HEK293 (cell line): ENCODE results near the gene FNDC10.

Experiments used
- CTCF ChIA-PET: fragments of 350-600 bp; formaldehyde crosslinking; extraction: SDS; loops from one replicate; lab custom pipeline; 2021; ENCODE audit warnings: antibody characterized with exemption; lab: Yijun Ruan, JAX
- POLR2A ChIA-PET: fragments of 300-600 bp; formaldehyde crosslinking; extraction: SDS; loops from one replicate; lab custom pipeline; 2020; ENCODE audit warnings: antibody characterized with exemption, inconsistent platforms; lab: Yijun Ruan, JAX
- H3K27ac ChIP-seq: fragments of 200-500 bp; sonication (Bioruptor generic); 2 replicates; pipeline ENCODE4 v1.5.1; 2014; ENCODE audit warnings: low read depth, low read length, control low read depth, inconsistent platforms; ENCODE audit errors: extremely low read depth
- H3K36me3 ChIP-seq, 2 experiments: fragments of 200-500 bp in 1 of 2; sonication (Bioruptor generic) in 1 of 2; 1 replicate in 1 of 2; 2 replicates in 1 of 2; pipeline ENCODE4 v1.5.1; 2014 to 2017; ENCODE audit warnings: inconsistent platforms in 2 of 2, low read length in 2 of 2; ENCODE audit not compliant: control insufficient read depth in 2 of 2, insufficient read depth in 1 of 2
- H3K4me1 ChIP-seq: fragments of 200-500 bp; sonication (Bioruptor generic); 2 replicates; pipeline ENCODE4 v1.5.1; 2014; ENCODE audit warnings: mild to moderate bottlenecking, low read length, inconsistent platforms; ENCODE audit not compliant: control insufficient read depth, insufficient read depth
- H3K4me3 ChIP-seq: 2 replicates; pipeline ENCODE4 v1.5.1; 2011; ENCODE audit warnings: low read depth, mild to moderate bottlenecking, control low read depth, low read length, moderate library complexity
- H3K9me3 ChIP-seq: fragments of 200-500 bp; sonication (Bioruptor generic); 2 replicates; pipeline ENCODE4 v1.5.1; 2014; ENCODE audit warnings: low read depth, low read length, inconsistent platforms; ENCODE audit not compliant: control insufficient read depth, insufficient read depth
- FEZF1 ChIP-seq: fragments of 450-650 bp; formaldehyde crosslinking; IDR thresholded peaks from 2 replicates; pipeline ENCODE4 v1.5.1; 2016; ENCODE audit warnings: missing biosample characterization, missing genetic modification characterization
- HOXC10 ChIP-seq: sonication (generic); formaldehyde crosslinking; IDR thresholded peaks from 2 replicates; pipeline ENCODE4 v1.8.1; 2023; ENCODE audit warnings: mild to moderate bottlenecking, missing genetic modification reagents
- INSM2 ChIP-seq: fragments of 450-650 bp; formaldehyde crosslinking; IDR thresholded peaks from 2 replicates; pipeline ENCODE4 v1.5.1; 2016; ENCODE audit warnings: missing biosample characterization, missing genetic modification characterization
- KLF1 ChIP-seq: fragments of 450-650 bp; formaldehyde crosslinking; IDR thresholded peaks from 2 replicates; pipeline ENCODE4 v1.5.1; 2016; ENCODE audit warnings: missing biosample characterization, missing genetic modification characterization
- OSR2 ChIP-seq: fragments of 450-650 bp; formaldehyde crosslinking; IDR thresholded peaks from 2 replicates; pipeline ENCODE4 v1.5.1; 2016; ENCODE audit warnings: missing biosample characterization, missing genetic modification characterization
- REST ChIP-seq: fragments of 450-650 bp; formaldehyde crosslinking; IDR thresholded peaks from 2 replicates; pipeline ENCODE4 v1.5.1; 2016; ENCODE audit warnings: missing biosample characterization, missing genetic modification characterization
- SP3 ChIP-seq: fragments of 450-650 bp; formaldehyde crosslinking; IDR thresholded peaks from 2 replicates; pipeline ENCODE4 v1.5.1; 2016; ENCODE audit warnings: missing biosample characterization, missing genetic modification characterization
- SP7 ChIP-seq: fragments of 450-650 bp; formaldehyde crosslinking; IDR thresholded peaks from 2 replicates; pipeline ENCODE4 v1.5.1; 2016; ENCODE audit warnings: missing biosample characterization, missing genetic modification characterization
- ZBTB21 ChIP-seq: fragments of 450-650 bp; formaldehyde crosslinking; IDR thresholded peaks from 2 replicates; pipeline ENCODE4 v1.5.1; 2017; ENCODE audit warnings: missing biosample characterization, missing genetic modification characterization
- ZBTB26 ChIP-seq: fragments of 450-650 bp; formaldehyde crosslinking; optimal IDR thresholded peaks from 2 replicates; pipeline ENCODE3; 2016; ENCODE audit warnings: missing biosample characterization, mild to moderate bottlenecking, missing genetic modification characterization
- ZBTB6 ChIP-seq: fragments of 450-650 bp; formaldehyde crosslinking; IDR thresholded peaks from 2 replicates; pipeline ENCODE4 v1.5.1; 2017; ENCODE audit warnings: missing biosample characterization, missing genetic modification characterization
- ZBTB8A ChIP-seq: fragments of 450-650 bp; formaldehyde crosslinking; IDR thresholded peaks from 2 replicates; pipeline ENCODE4 v1.5.1; 2016; ENCODE audit warnings: missing biosample characterization, missing genetic modification characterization
- ZFP41 ChIP-seq: fragments of 450-650 bp; formaldehyde crosslinking; IDR thresholded peaks from 2 replicates; pipeline ENCODE4 v1.5.1; 2016; ENCODE audit warnings: missing biosample characterization, missing genetic modification characterization, borderline replicate concordance
- ZNF132 ChIP-seq: fragments of 450-650 bp; formaldehyde crosslinking; IDR thresholded peaks from 2 replicates; pipeline ENCODE4 v1.5.1; 2017; ENCODE audit warnings: missing biosample characterization, missing genetic modification characterization, borderline replicate concordance
- ZNF146 ChIP-seq: fragments of 450-650 bp; formaldehyde crosslinking; IDR thresholded peaks from 2 replicates; pipeline ENCODE4 v1.5.1; 2016; ENCODE audit warnings: missing biosample characterization, missing genetic modification characterization
- ZNF223 ChIP-seq: fragments of 450-650 bp; formaldehyde crosslinking; IDR thresholded peaks from 2 replicates; pipeline ENCODE4 v1.5.1; 2016; ENCODE audit warnings: missing biosample characterization, missing genetic modification characterization
- ZNF26 ChIP-seq: fragments of 450-650 bp; formaldehyde crosslinking; IDR thresholded peaks from 2 replicates; pipeline ENCODE4 v1.5.1; 2016; ENCODE audit warnings: missing biosample characterization, missing genetic modification characterization
- ZNF292 ChIP-seq: fragments of 450-650 bp; formaldehyde crosslinking; IDR thresholded peaks from 2 replicates; pipeline ENCODE4 v1.5.1; 2016; ENCODE audit warnings: low read depth, missing biosample characterization, missing genetic modification characterization, borderline replicate concordance
- ZNF335 ChIP-seq: fragments of 450-650 bp; formaldehyde crosslinking; conservative IDR thresholded peaks from 2 replicates; pipeline ENCODE4 v1.5.1; 2016; ENCODE audit warnings: missing biosample characterization, missing genetic modification characterization
- ZNF398 ChIP-seq: fragments of 450-650 bp; formaldehyde crosslinking; IDR thresholded peaks from 2 replicates; pipeline ENCODE4 v1.5.1; 2017; ENCODE audit warnings: missing biosample characterization, missing genetic modification characterization
- ZNF529 ChIP-seq: fragments of 450-650 bp; formaldehyde crosslinking; IDR thresholded peaks from 2 replicates; pipeline ENCODE4 v1.5.1; 2017; ENCODE audit warnings: missing genetic modification characterization, missing biosample characterization; ENCODE audit not compliant: insufficient replicate concordance
- ZNF660 ChIP-seq: fragments of 450-650 bp; IDR thresholded peaks from 2 replicates; pipeline ENCODE4 v1.5.1; 2018; ENCODE audit warnings: missing biosample characterization, mild to moderate bottlenecking, missing genetic modification characterization
- ZNF843 ChIP-seq: fragments of 450-650 bp; formaldehyde crosslinking; IDR thresholded peaks from 2 replicates; pipeline ENCODE4 v1.5.1; 2016; ENCODE audit warnings: missing biosample characterization, missing genetic modification characterization

Gene FNDC10

GRCh38 chr1:1599935-1600860 lies at the start of gene FNDC10:
TSS of gene FNDC10 (minus strand) at chr1:1600135. CDS start at chr1:1600015, 120 bp downstream.
- H3K4me3 ChIP-seq = peak within 1 kb of the TSS; percentile 23
- CTCF ChIA-PET = no interaction called here
- POLR2A ChIA-PET = no interaction called here
- TF ChIP-seq ZNF26 (tag by site-specific recombination) (no peak), ZNF132 (tag by site-specific recombination) (no peak), HOXC10 (no peak), REST (peak; percentile 95), SP7 (tag by site-specific recombination) (no peak), INSM2 (tag by site-specific recombination) (no peak), ZNF529 (no peak), ZBTB21 (tag by site-specific recombination) (no peak), ZFP41 (no peak), ZNF843 (tag by site-specific recombination) (no peak), ZNF223 (tag by site-specific recombination) (0 out of 2 replicates have a peak, but pooled peaks have one; percentile 52), FEZF1 (no peak), ZNF398 (tag by site-specific recombination) (peak; percentile 38; the same call in 1 of the 2 replicates), ZNF146 (tag by site-specific recombination) (no peak), ZBTB26 (tag by site-specific recombination) (peak; percentile 37), ZBTB6 (tag by site-specific recombination) (no peak), ZNF335 (tag by site-specific recombination) (peak; percentile 58), KLF1 (no peak), ZNF292 (tag by site-specific recombination) (no peak), ZBTB8A (tag by site-specific recombination) (no peak), OSR2 (tag by site-specific recombination) (no peak), SP3 (tag by site-specific recombination) (no peak), ZNF660 (tag by site-specific recombination) (no peak)

More at GRCh38 chr1:1599935-1600860, at the start of gene FNDC10:
- Histone ChIP-seq H3K27ac (peak within 1 kb of the TSS; percentile 32; the same call in 1 of the 2 replicates), H3K36me3 (no peaks in the 10 kb centered on the region), H3K9me3 (no peaks in the 10 kb centered on the region), H3K4me1 (peaks cover 6% of the 10 kb centered on the region; the same call in 1 of the 2 replicates)
